HepG2 (cell line): ENCODE results near the gene CDC20. TPM values are rescaled to one million over a fixed set of nuclear protein-coding genes. Genes with fewer than 3 reads are reported as not detected.
A peak's percentile ranks its signal among the peaks of the same experiment; 100 is the strongest.

Source experiments
- CBFB ChIP-seq: sonication (generic); formaldehyde crosslinking; IDR thresholded peaks from 2 replicates; pipeline ENCODE4 v1.4.0; 2020; ENCODE audit warnings: missing genetic modification reagents
- CHCHD3 ChIP-seq: sonication (generic); formaldehyde crosslinking; IDR thresholded peaks from 2 replicates; pipeline ENCODE4 v1.8.0; 2022; ENCODE audit warnings: mild to moderate bottlenecking, missing genetic modification reagents, moderate library complexity
- E2F5 ChIP-seq: sonication (generic); formaldehyde crosslinking; conservative IDR thresholded peaks from 2 replicates; pipeline ENCODE4 v1.4.0; 2020; ENCODE audit warnings: missing genetic modification reagents
- FOXM1 ChIP-seq: sonication (generic); formaldehyde crosslinking; IDR thresholded peaks from 2 replicates; pipeline ENCODE4 v1.5.0; 2020; ENCODE audit warnings: missing genetic modification reagents
- FOXO1 ChIP-seq: sonication (generic); formaldehyde crosslinking; IDR thresholded peaks from 2 replicates; pipeline ENCODE4 v1.4.0; 2020; ENCODE audit warnings: missing genetic modification reagents
- NCOA2 ChIP-seq: sonication (generic); formaldehyde crosslinking; IDR thresholded peaks from 2 replicates; pipeline ENCODE4 v1.8.0; 2022; ENCODE audit warnings: inconsistent platforms
- PHF20 ChIP-seq: sonication (generic); formaldehyde crosslinking; IDR thresholded peaks from 2 replicates; pipeline ENCODE4 v1.5.0; 2020; ENCODE audit warnings: mild to moderate bottlenecking, missing genetic modification reagents
- POGZ ChIP-seq: sonication (generic); formaldehyde crosslinking; IDR thresholded peaks from 2 replicates; pipeline ENCODE4 v1.4.0; 2020; ENCODE audit warnings: mild to moderate bottlenecking, missing genetic modification reagents
- PRDM4 ChIP-seq: sonication (generic); formaldehyde crosslinking; IDR thresholded peaks from 2 replicates; pipeline ENCODE4 v1.9.0; 2021; ENCODE audit warnings: missing genetic modification reagents, borderline replicate concordance
- REPIN1 ChIP-seq: sonication (generic); formaldehyde crosslinking; IDR thresholded peaks from 2 replicates; pipeline ENCODE4 v1.8.0; 2022; ENCODE audit warnings: missing genetic modification reagents, low read depth, mild to moderate bottlenecking, borderline replicate concordance
- SAP130 ChIP-seq: IDR thresholded peaks from 2 replicates; pipeline ENCODE4 v1.6.1; 2016; ENCODE audit warnings: low read depth
- SNAI1 ChIP-seq: sonication (generic); formaldehyde crosslinking; IDR thresholded peaks from 2 replicates; pipeline ENCODE4 v1.5.0; 2020; ENCODE audit warnings: mild to moderate bottlenecking, missing genetic modification reagents, borderline replicate concordance
- SP2 ChIP-seq: sonication (generic); formaldehyde crosslinking; IDR thresholded peaks from 2 replicates; pipeline ENCODE4 v1.5.1; 2020; ENCODE audit warnings: mild to moderate bottlenecking, missing genetic modification reagents
- ZBTB39 ChIP-seq: sonication (generic); formaldehyde crosslinking; IDR thresholded peaks from 2 replicates; pipeline ENCODE4 v1.5.0; 2020; ENCODE audit warnings: missing genetic modification reagents
- ZFP36L1 ChIP-seq: sonication (generic); formaldehyde crosslinking; IDR thresholded peaks from 2 replicates; pipeline ENCODE4 v1.8.0; 2022; ENCODE audit warnings: mild to moderate bottlenecking, missing genetic modification reagents, moderate library complexity
- ZNF232 ChIP-seq: sonication (generic); formaldehyde crosslinking; IDR thresholded peaks from 2 replicates; pipeline ENCODE4 v1.4.0; 2020; ENCODE audit warnings: missing genetic modification reagents, borderline replicate concordance
- ZNF354B ChIP-seq: sonication (generic); formaldehyde crosslinking; IDR thresholded peaks from 2 replicates; pipeline ENCODE4 v1.8.0; 2022; ENCODE audit warnings: mild to moderate bottlenecking, missing genetic modification reagents
- ZNF446 ChIP-seq: sonication (generic); formaldehyde crosslinking; IDR thresholded peaks from 2 replicates; pipeline ENCODE4 v1.5.0; 2020; ENCODE audit warnings: mild to moderate bottlenecking, missing genetic modification reagents
- ZNF564 ChIP-seq: sonication (generic); formaldehyde crosslinking; IDR thresholded peaks from 2 replicates; pipeline ENCODE4 v1.8.1; 2023; ENCODE audit warnings: mild to moderate bottlenecking, missing genetic modification reagents
- ZNF572 ChIP-seq: sonication (generic); formaldehyde crosslinking; IDR thresholded peaks from 2 replicates; pipeline ENCODE4 v1.5.1; 2020; ENCODE audit warnings: mild to moderate bottlenecking, missing genetic modification reagents
- ZNF776 ChIP-seq: sonication (generic); formaldehyde crosslinking; IDR thresholded peaks from 2 replicates; pipeline ENCODE4 v1.4.0; 2020; ENCODE audit warnings: mild to moderate bottlenecking, missing genetic modification reagents
- polyA plus RNA-seq, 8 experiments: library from polyadenylated mRNA; depleted of rRNA in 3 of 8; stranded (reverse) in 7 of 8; unstranded in 1 of 8; fragments of >200 nt; fragmentation: Illumina TruSeq in 4 of 8; extraction: Trizol in 4 of 8; gene quantifications; 2 replicates each; pipeline versions ENCODE4 v1.2.1 to v1.2.3, GENCODE V29; 2011 to 2016; ENCODE audit warnings: low read depth in 4 of 8, missing spikeins in 1 of 8, mixed read lengths in 1 of 8; ENCODE audit not compliant: insufficient read depth in 1 of 8
- total RNA-seq, 5 experiments: library from RNA; depleted of rRNA; stranded (reverse); fragments of >200 nt; fragmentation: Illumina TruSeq; extraction: Trizol; gene quantifications; 2 replicates each; pipeline ENCODE4 v1.2.3, GENCODE V29; 2016; ENCODE audit warnings: low read depth in 1 of 5
- TF ChIP-seq, protein P1 (sequence below): sonication (generic); formaldehyde crosslinking; IDR thresholded peaks from 2 replicates; pipeline ENCODE4 v1.8.1; 2023; ENCODE audit warnings: mild to moderate bottlenecking, moderate library complexity, missing genetic modification reagents

The CDC20 gene
- total and polyA plus RNA-seq, 2 of the 13 experiments (the other 11 are each of a cell fraction or from before 2014, with no cell fraction given): 57.9 to 90.0 TPM

GRCh38 chr1:43358746-43359693 lies at the start of gene CDC20 (continued):
- TF ChIP-seq CBFB (CRISPR knock-in tag) (0 out of 2 replicates have a peak, but pooled peaks have one; percentile 17), ZNF564 (CRISPR knock-in tag) (peak; percentile 74), POGZ (CRISPR knock-in tag) (peak; percentile 96), ZNF776 (CRISPR knock-in tag) (0 out of 2 replicates have a peak, but pooled peaks have one; percentile 28), ZNF354B (CRISPR knock-in tag) (peak; percentile 95; the same call in 1 of the 2 replicates), CHCHD3 (0 out of 2 replicates have a peak, but pooled peaks have one; percentile 52), NCOA2 (0 out of 2 replicates have a peak, but pooled peaks have one; percentile 16), ZNF446 (CRISPR knock-in tag) (no peak), PHF20 (CRISPR knock-in tag) (peak; percentile 57; the same call in 1 of the 2 replicates), ZBTB39 (CRISPR knock-in tag) (peak; percentile 33; the same call in 1 of the 2 replicates), ZNF232 (CRISPR knock-in tag) (peak; percentile 45; the same call in 1 of the 2 replicates), FOXO1 (CRISPR knock-in tag) (no peak), SP2 (CRISPR knock-in tag) (peak; percentile 94), SAP130 (CRISPR knock-in tag) (peak; percentile 100), SNAI1 (peak; percentile 69; the same call in 1 of the 2 replicates), REPIN1 (CRISPR knock-in tag) (peak; percentile 54; the same call in 1 of the 2 replicates), E2F5 (CRISPR knock-in tag) (peak; percentile 93), ZNF572 (CRISPR knock-in tag) (no peak), ZFP36L1 (CRISPR knock-in tag) (peak; percentile 99), FOXM1 (CRISPR knock-in tag) (peak; percentile 90), PRDM4 (CRISPR knock-in tag) (no peak)
- TF ChIP-seq, protein P1, sequence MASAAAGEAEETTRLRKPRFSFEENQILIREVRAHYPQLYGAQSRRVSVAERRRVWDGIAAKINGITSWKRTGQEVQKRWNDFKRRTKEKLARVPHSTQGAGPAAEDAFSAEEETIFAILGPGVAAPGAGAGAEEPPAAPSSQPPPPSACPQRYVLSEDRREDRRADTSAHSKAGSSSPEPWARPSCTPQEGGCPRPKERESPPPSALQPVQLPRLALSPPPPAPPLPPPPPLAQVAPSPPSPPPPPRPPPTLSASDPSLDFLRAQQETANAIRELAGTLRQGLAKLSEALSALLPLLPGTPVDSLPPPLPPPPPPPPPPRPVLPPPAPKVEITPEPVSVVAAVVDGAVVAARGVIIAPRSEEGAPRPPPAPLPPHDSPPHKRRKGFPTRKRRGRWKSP (CRISPR knock-in tag): peak; percentile 91; the same call in 1 of the 2 replicates
